ENCODE results near the gene PINLYP.
"Not testable (repeated sequence)": the region's sequence is repeated elsewhere in the genome, so short reads cannot be mapped to it uniquely, and the experiment has no call there.

PINLYP gene

DNA sequence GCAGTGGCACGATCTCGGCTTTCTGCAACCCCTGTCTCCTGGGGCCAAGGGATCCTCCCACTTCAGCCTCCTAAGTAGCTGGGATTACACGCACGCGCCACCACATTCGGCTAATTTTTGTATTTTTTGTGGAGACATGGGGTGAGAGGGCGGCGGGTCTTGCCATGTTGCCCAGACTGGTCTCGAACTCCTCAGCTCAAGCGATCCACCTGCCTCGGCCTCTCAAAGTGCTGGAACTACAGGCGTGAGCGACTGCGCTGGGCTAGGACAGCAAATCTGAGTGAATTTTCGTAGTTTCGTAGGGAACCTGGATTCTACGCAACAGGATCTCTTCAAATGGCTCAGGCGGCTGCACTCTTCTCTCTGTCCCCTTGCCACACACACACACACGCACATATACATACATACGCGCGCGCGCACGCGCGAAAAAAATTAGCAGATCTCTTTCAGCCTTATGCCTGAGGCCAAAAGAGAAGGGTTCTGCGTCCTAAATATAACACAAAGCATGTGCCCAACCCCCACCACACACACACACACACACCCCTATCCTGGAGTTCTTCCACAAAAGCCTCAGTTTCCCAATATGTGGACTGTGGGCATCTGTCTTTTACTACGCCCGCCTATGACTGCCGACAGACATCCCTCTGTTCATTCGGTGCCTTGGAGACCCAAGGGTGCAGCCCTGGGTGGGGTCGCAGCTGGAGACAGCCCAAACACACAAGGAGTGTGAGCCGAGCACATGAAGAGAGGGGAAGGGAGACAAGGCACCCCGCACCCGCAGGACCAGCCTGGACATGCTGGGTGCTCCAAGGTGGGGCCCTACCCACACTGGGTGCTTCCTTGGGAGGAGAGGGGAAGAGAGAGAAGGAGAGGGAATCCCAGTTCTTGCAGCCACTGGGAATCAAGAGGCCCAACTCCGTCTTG lies 616 bp downstream of the PINLYP start:
- ChIA-PET POLR2A (ENCODE audit: low non-redundant PET) (no interaction called here), CTCF (no interaction called here)
- H3K27ac ChIP-seq = peak overlapping the region; percentile 80
- no peak for DNase-seq (ENCODE audit: low spot score)
- TF ChIP-seq, protein P1, sequence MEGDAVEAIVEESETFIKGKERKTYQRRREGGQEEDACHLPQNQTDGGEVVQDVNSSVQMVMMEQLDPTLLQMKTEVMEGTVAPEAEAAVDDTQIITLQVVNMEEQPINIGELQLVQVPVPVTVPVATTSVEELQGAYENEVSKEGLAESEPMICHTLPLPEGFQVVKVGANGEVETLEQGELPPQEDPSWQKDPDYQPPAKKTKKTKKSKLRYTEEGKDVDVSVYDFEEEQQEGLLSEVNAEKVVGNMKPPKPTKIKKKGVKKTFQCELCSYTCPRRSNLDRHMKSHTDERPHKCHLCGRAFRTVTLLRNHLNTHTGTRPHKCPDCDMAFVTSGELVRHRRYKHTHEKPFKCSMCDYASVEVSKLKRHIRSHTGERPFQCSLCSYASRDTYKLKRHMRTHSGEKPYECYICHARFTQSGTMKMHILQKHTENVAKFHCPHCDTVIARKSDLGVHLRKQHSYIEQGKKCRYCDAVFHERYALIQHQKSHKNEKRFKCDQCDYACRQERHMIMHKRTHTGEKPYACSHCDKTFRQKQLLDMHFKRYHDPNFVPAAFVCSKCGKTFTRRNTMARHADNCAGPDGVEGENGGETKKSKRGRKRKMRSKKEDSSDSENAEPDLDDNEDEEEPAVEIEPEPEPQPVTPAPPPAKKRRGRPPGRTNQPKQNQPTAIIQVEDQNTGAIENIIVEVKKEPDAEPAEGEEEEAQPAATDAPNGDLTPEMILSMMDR (conservative IDR thresholded peaks at IDR 0.05; ENCODE audit: low read depth) = no peak

- TF ChIP-seq, protein P1 (conservative IDR thresholded peaks at IDR 0.05; ENCODE audit: low read depth) = no peak
- POLR2A ChIA-PET (ENCODE audit: low non-redundant PET) = interaction anchor here (0.7 kb wide), 1 partner anchor 9 kb away, joined by 8 read pairs; no protein-coding TSS in a partner anchor
- CTCF ChIA-PET = interaction anchor here (1.0 kb wide), 1 partner anchor 10 kb away, joined by 3 read pairs; no protein-coding TSS in a partner anchor
- DNase-seq (ENCODE audit: low spot score) = no peak
- H3K27ac ChIP-seq = no peak overlapping the region
Measured at GRCh38 chr19:43578787-43579186, 3.2 kb downstream of the PINLYP start.

- H3K27ac ChIP-seq = peak overlapping the region; percentile 75
- TF ChIP-seq, protein P1 (conservative IDR thresholded peaks at IDR 0.05; ENCODE audit: low read depth) = no peak
- no peak for DNase-seq (ENCODE audit: low spot score)
- CTCF ChIA-PET = interaction anchor here (2.1 kb wide), 1 partner anchor 13 kb away, joined by 7 read pairs; no protein-coding TSS in a partner anchor
- POLR2A ChIA-PET (ENCODE audit: low non-redundant PET) = no interaction called here
Measured at GRCh38 chr19:43581467-43581866, 5.9 kb downstream of the PINLYP start.

- CTCF ChIA-PET = interaction anchor here (0.6 to 2.1 kb wide), 2 partner anchors 12 to 15 kb away, joined by 4 to 7 read pairs; no protein-coding TSS in a partner anchor
- no peak for DNase-seq (ENCODE audit: low spot score)
- POLR2A ChIA-PET (ENCODE audit: low non-redundant PET) = no interaction called here
- no peak overlapping the region for H3K27ac ChIP-seq
- TF ChIP-seq, protein P1 (conservative IDR thresholded peaks at IDR 0.05; ENCODE audit: low read depth) = no peak
Measured at GRCh38 chr19:43582495-43582894, 6.9 kb downstream of the PINLYP start.

DNA sequence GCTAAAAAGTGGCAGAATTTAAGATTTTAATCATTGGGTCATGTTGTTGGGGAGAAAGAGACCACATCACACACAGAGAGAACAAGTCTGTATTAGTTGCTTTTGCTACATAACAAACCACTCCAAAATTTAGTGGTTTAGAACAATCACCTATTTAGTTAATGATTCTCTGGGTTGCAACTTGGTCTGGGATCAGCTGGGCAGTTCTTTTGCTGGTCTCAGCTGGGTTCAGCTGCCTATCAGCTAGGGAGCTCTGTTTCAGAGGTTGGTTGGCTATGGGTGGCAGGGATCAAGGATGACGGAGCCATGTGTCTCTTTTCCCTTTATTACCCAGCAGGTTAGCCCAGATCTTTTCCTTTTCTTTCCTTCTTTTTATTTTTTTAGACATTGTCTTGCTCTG lies 8.9 kb downstream of the PINLYP start:
- ChIA-PET POLR2A (ENCODE audit: low non-redundant PET) (interaction anchor here (1.1 kb wide), 1 partner anchor 10 kb away, joined by 3 read pairs; no protein-coding TSS in a partner anchor), CTCF (no interaction called here)
- H3K27ac ChIP-seq = peak overlapping the region; percentile 47; the same call in 1 of the 2 replicates
- no peak for DNase-seq (ENCODE audit: low spot score)
- TF ChIP-seq, protein P1 (conservative IDR thresholded peaks at IDR 0.05; ENCODE audit: low read depth) = no peak

GRCh38 chr19:43586346-43586745 lies 10.7 kb downstream of the PINLYP start:
- H3K27ac ChIP-seq = no peak overlapping the region
- TF ChIP-seq, protein P1 (conservative IDR thresholded peaks at IDR 0.05; ENCODE audit: low read depth) = no peak
- DNase-seq (ENCODE audit: low spot score) = no peak
- ChIA-PET CTCF (no interaction called here), POLR2A (ENCODE audit: low non-redundant PET) (no interaction called here)

- H3K27ac ChIP-seq; POLR2A ChIA-PET (ENCODE audit: low non-redundant PET); CTCF ChIA-PET; DNase-seq (ENCODE audit: low spot score): not testable (repeated sequence)
Measured at GRCh38 chr19:43587029-43587428, 11.4 kb downstream of the PINLYP start.

Measured in RWPE1 (cell line).